GM19099 (cell line): ENCODE results near the gene TM9SF2.

Experiments used
- POLR2A ChIP-seq: IDR thresholded peaks from 3 replicates; pipeline ENCODE4 v1.6.1; 2011; ENCODE audit warnings: low read depth; ENCODE audit not compliant: insufficient read length; ENCODE audit errors: extremely low read depth

The TM9SF2 gene

DNA sequence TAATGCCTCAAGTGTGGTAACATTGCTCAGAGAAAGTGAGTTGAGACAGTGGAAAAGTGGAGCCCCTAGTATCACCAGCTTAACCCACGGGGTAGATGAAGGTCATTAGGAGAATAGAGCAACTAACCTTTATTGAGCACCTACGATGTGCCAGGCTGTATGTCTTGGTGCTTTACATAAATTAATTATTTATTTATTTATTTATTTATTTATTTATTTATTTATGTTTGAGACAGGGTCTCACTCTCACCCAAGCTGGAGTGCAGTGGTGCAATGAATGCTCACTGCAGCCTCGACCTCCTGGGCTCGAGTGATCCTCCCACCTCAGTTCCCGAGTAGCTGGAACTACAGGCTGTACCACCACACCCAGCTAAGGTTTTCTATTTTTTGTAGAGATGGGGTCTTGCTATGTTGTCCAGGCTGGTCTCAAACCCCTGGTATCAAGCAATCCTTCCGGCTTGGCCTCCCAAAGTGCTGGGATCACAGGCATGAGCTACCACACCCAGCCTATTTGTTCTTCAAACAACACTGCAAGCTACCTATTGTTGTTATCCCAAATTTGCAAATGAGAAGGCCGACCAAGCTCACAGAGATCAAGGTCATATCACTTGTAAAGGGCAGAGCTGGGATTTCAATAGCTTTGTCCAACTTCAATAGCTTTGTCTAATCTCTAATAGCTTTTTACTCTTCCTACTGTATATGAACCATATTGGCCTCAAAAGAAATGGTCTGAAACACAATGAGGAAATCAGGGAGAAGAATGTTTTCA lies 79.4 kb downstream of the TM9SF2 start:
- TF ChIP-seq POLR2A: no peak

DNA sequence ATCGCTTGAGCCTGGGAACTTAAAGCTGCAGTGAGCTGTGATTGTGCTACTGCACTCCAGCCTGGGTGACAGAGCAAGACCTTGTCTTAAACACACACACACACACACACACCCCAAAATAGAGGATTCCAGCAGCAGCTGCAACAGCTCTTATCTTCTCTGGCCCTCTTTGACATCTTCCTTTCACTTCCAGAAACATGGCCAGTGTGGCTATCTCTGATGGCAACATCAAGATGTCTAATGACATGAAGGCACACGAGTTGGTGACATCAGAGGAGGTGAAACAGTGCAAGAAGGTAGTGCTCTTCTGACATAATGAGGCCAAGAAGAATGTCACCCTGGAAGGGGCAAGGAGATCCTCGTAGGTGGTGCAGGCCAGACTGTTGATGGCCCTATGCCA lies 81.2 kb downstream of the TM9SF2 start:
- TF ChIP-seq POLR2A: no peak

DNA sequence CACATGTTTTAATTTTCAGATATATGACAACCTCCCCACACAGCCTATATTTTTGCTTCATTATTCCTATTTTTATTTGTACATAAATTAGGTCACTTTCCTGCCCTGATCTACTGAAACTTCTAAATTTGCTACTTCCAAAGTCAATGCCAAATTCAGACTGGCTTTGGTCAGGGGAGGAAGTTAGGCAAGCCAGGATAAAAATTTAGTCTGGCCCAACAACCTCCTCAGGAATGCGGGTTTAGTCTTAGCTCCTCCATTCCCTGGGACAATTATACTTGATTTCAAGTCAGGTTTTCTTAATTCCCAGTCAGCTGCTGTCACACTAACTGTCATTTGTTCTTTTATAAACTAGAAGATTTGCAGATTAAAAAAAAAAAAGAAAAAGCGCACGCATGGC lies 84.3 kb downstream of the TM9SF2 start:
- TF ChIP-seq POLR2A: no peak

GRCh38 chr13:99587021-99587420 lies 85.7 kb downstream of the TM9SF2 start:
- no peak for TF ChIP-seq POLR2A

DNA sequence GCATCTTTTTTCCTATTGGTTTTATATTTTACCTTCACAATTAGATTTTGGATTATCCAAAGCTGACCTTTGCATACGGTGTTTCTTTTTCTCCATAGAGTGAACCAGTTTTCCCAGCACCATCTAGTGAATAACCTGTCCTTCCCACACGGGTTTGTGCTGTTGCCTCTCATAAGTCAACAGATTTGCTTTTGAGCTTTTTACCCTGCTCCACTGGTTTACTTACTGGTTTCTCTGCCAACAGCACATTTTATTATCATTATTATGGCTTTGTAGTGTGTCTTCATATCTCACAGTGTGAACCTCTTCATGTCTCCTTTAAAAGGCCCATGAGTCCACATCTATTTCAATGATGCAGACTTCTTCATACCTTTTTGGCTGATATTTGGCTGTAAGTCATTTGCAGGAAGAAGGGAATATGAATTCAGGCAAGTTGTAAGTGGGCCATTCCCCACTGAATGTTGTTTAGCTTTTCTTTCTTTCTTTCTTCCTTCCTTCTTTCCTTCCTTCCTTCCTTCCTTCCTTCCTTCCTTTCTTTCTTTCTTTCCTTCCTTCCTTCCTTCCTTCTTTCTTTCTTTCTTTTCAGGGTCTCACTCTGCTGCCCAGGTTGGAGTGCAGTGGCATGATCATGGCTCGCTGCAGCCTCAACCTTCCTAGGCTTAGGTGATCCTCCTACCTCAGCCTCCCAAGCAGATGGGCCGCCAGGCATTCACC lies 86.8 kb downstream of the TM9SF2 start:
- no peak for TF ChIP-seq POLR2A

DNA sequence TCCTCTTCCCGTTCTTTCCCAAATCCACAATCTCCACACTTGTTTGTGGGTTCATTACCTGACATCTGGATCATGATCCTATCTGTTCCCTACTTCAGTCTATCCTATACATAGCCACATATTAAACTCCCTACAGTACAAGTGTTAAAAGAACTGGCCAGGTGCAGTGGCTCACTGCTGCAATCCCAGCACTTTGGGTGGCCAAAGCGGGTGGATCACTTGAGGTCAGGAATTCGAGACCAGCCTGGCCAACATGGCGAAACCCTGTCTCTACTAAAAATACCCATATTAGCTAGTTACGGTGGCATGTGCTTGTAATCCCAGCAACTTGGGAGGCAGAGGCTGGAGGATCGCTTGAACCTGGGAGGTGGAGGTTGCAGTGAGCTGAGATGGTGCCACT lies 88.3 kb downstream of the TM9SF2 start:
- TF ChIP-seq POLR2A: no peak

DNA sequence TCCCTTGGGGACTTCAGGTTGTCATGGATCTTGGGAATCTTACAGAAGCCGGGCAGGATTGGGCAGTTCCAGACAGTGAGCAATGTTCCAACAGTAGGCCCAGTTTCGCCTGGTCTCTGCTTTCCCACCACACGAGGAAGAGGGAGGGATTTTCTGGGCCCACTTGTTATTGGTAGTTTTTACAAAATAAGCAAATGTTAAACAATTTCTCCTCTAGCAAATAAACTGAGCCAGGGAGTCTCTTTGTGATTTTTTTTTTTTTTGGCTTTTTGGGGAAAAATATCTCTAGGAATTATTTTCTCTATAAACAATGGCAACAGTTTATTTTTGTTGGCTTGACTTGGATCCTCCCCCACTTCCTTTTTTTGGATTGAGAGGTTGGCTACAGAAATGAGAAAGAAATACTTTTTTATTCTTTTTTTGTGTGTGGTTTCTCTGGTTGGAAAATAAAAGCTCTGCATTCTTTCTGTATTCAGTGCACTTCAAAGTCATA lies 89.3 kb downstream of the TM9SF2 start:
- no peak for TF ChIP-seq POLR2A

DNA sequence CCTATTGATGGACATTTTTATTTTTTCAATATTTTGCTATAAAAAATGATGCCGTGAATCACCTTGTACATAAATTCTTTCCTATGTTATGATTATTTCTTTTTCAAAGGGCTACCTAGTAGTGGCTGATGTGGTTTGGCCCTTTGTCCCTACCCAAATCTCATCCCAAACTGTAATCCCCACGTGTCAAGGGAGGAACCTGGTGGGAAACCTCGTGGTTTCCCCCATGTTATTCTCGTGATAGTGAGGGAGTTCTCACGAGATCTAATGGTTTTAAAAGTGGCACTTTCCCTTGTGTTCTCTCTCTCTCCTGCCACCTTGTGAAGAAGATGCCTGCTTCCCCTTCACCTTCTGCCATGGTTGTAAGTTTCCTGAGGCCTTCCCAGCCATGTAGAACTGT lies 94.9 kb downstream of the TM9SF2 start:
- TF ChIP-seq POLR2A: no peak

GRCh38 chr13:99600318-99600717 lies 99.0 kb downstream of the TM9SF2 start:
- no peak for TF ChIP-seq POLR2A

- TF ChIP-seq POLR2A: no peak
Measured at GRCh38 chr13:99601535-99601934, 100.3 kb downstream of the TM9SF2 start.

DNA sequence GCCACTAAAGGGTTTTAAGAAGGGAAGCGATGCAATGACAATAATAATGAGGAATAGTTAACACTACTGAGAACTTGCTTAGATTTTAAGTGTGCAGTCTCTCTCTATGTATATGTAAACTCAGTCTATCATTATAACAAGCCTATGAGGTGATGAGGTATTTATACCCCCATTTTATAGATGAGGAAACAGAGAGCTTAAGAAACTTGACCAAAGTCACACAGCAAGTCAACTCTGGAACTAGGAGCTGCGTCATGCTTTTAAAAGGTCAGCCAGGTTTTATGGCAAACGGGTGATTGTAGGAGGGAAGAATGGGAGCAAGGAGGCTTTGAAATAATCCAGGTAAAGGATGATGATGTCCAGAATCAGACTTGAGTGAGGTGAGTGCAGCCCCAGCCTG lies 103.4 kb downstream of the TM9SF2 start:
- TF ChIP-seq POLR2A: no peak

GRCh38 chr13:99605420-99606323 lies 104.4 kb downstream of the TM9SF2 start:
- TF ChIP-seq POLR2A: no peak

DNA sequence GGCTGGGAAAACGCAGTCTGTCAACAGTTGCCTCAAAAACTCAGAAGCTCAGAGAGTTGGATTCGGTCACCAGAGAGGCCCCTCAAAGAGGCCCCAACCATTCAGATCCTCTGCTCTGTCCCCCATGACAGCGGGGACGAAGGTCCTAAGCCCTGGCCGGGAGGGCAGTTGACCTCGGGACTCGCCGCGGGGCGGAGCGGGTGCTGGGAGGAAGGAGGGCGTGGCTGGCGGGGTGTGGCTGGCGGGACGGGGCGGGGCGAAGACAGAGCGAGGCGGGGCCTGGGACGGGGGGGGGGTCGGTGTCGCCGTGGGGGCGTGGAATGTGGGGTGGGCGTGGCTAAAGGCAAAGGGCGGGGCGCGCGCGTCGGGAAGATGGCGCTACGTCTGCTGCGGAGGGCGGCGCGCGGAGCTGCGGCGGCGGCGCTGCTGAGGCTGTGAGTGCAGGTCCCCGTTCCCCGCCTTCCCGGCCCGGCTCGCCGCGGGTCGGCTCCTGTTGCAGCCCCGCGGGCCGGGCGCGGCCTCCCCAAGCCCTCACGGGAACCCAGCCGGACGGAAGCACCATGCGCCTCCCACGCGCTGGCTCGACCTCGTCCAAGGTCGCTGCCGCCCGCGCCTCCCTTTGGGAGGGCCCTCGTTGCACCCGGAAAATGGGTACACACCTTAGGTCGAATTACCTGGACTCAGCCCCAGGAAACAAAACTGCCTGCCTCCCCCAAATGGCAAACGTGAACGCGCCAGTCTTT lies 105.2 kb downstream of the TM9SF2 start, which contains the start of gene CLYBL:
Gene CLYBL, plus strand, starts transcription at position 367 of the 743 bp plus-strand sequence.
- peak; percentile 93 for TF ChIP-seq POLR2A

- no peak for TF ChIP-seq POLR2A
Measured at GRCh38 chr13:99608345-99608744, 107.1 kb downstream of the TM9SF2 start.

DNA sequence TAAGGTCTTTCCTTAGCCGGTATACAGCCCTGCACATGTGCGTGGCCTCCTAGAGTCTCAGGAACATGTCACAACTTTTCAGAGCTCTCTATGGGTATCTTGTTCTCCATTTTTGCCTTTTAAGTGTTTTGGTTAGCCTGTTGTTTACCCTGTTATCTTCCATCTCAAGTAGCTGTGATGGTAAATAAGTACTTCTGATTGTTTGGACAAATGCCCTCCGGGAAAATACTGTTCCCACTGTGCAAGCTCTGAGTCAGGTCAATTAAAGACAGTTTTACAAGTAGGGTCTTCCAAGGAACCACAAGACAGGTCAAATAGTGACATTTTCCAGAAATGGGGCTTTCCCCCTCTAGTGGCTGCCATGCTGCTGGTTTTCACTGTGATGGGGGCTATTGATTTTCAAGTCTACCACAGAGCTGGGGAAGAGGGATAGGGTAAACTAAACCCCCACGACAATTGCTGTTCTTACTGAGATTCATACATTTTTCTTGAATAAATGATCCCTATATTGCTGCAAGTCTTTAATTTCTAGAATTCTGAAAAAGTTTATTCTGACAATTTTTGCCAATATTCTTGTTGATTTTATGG lies 109.5 kb downstream of the TM9SF2 start:
- TF ChIP-seq POLR2A: no peak
